Dedifferentiated amniotic fluid mesenchymal stem cell (primary cell): ENCODE results near the gene PTPN23.
A peak's percentile ranks its signal among the peaks of the same experiment; 100 is the strongest.
"Not testable (repeated sequence)": the region's sequence is repeated elsewhere in the genome, so short reads cannot be mapped to it uniquely, and the experiment has no call there.

Experiments
- DNase-seq: peaks from one replicate; pipeline ENCODE4 v3.0.0-alpha.2; 2016; ENCODE audit errors: extremely low spot score

Gene PTPN23, protein sequence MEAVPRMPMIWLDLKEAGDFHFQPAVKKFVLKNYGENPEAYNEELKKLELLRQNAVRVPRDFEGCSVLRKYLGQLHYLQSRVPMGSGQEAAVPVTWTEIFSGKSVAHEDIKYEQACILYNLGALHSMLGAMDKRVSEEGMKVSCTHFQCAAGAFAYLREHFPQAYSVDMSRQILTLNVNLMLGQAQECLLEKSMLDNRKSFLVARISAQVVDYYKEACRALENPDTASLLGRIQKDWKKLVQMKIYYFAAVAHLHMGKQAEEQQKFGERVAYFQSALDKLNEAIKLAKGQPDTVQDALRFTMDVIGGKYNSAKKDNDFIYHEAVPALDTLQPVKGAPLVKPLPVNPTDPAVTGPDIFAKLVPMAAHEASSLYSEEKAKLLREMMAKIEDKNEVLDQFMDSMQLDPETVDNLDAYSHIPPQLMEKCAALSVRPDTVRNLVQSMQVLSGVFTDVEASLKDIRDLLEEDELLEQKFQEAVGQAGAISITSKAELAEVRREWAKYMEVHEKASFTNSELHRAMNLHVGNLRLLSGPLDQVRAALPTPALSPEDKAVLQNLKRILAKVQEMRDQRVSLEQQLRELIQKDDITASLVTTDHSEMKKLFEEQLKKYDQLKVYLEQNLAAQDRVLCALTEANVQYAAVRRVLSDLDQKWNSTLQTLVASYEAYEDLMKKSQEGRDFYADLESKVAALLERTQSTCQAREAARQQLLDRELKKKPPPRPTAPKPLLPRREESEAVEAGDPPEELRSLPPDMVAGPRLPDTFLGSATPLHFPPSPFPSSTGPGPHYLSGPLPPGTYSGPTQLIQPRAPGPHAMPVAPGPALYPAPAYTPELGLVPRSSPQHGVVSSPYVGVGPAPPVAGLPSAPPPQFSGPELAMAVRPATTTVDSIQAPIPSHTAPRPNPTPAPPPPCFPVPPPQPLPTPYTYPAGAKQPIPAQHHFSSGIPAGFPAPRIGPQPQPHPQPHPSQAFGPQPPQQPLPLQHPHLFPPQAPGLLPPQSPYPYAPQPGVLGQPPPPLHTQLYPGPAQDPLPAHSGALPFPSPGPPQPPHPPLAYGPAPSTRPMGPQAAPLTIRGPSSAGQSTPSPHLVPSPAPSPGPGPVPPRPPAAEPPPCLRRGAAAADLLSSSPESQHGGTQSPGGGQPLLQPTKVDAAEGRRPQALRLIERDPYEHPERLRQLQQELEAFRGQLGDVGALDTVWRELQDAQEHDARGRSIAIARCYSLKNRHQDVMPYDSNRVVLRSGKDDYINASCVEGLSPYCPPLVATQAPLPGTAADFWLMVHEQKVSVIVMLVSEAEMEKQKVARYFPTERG (N-terminal part only)

DNA sequence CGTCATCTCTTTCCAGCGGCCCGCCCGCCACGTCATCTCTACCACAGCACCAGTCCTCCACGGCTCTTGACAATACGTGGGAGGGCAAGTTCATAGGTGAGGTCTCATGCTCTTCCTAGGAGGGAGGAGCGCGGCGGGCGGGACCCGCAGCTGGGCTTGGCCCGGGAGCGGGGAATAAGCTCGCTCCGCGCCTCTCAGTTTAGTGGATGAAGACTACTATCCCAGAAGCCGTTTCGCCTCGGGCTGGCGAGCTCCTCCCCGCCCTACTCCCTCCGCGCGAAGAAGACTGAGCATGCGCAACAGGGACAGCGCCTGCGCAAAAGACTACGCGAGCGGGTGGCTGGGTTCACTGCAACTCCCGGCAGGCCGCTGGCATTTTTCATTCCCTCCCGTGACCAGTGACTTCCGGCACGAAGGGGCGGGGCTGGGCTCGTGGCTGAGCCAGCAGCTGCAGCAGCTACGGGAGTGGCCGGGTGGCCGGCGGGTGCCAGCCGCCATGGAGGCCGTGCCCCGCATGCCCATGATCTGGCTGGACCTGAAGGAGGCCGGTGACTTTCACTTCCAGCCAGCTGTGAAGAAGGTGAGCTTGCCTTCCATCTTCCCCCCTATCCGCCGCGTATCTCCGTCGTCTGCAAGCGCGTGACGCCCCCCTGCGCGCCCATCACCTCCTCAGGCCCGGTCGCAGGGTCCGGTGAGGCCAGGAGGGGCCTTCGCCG lies at the start of gene PTPN23:
Gene PTPN23, plus strand, starts transcription at position 421 of the 716 bp plus-strand sequence. Its CDS starts 76 bp downstream, at position 497.
- DNase-seq, result peak; percentile 99

DNA sequence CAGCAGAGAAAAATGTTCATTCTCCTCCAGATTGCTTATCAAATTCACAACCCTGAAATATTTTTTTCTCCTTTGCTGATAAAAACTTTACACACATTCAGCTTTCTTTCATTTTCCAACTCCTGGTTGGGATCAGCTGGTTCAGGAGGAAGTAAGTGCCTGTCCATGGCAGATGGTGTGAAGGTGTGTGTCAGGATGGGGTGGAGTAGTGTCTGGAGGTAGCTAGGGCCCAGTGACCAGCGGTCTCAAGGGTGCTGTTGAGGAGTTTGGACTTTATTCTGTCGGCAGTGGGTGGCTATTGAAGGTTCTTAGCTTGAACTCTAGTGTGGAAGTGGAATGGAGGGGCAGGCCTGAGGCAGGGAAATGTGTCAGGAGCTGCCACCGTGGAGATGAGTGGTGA lies 46.9 kb upstream of the PTPN23 start:
- no peak for DNase-seq

DNA sequence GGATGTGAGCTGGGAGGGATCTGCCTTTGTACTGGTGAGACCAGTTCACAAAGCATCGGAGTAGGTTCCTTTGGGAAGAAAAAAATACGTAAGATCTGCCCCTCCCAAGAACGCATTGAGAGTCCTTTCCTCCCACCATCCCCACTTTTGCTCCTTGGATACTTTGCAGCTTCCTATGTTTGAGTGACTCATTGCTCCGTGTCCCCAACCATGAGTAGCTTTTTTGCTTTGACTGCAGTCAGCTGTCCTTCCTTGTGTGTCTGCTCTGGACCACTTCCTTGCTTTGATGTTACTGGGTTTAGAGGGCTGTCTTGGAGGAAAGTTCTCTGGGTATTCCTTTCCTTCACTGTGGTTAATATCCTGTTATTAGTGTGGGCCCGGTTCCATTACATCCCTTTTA lies 43.2 kb upstream of the PTPN23 start:
- DNase-seq, result no peak

DNA sequence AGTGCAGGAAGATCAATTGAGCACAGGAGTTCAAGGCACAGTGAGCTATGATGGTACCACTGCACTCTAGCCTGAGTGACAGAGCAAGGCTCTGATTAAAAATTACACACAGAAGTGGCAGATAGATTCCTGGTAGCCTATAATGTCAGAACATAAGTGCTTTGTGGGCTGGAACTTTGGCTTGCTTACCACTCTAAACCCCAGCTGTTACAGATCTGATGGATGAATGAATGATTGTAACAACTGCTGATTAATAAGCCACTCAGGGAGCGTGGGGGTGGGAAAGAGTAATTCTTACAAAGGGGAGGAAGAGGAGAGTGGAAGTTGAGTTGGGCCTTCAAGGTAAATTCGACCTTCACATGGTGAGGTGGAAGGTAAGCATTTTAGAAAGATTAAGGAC lies 40.9 kb upstream of the PTPN23 start:
- no peak for DNase-seq

DNA sequence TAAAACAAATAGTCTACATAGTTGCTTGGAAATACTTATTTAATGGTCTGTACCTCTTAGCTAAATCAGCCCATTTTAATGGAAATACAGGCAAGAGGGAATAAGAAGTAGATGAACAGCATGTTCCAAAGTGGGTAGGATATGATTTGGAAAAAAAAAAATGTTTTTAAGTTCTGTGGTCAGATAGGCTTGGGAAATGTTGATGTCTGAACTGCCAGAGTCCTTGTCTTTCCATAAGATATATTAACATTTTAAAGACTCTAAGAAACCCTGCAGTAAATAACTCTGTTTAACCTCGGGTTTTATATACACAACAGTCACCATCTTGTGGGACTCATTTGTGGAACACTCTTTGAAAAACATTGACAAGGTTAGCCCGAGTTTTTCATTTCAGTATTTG lies 40.0 kb upstream of the PTPN23 start:
- DNase-seq, result no peak

DNA sequence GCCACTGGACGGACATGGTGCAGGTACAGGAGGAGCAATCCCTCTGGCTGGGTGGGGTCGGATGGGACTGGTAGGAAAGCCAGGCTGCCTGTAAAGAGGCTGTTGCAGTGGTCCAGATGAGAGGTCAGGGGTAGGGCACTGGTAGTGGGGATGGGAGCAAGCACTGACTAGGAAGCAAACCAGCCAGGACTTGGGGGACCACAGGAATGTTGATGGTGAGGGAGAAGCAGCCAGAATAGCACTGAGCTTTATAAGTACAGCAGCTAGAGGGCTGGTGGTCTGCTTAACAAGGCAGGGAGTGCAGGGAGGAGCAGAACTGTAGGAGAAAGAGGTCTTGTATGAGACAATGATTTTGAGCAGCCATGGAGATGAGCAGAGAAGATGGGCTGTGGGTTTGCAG lies 38.7 kb upstream of the PTPN23 start:
- DNase-seq, result no peak

DNA sequence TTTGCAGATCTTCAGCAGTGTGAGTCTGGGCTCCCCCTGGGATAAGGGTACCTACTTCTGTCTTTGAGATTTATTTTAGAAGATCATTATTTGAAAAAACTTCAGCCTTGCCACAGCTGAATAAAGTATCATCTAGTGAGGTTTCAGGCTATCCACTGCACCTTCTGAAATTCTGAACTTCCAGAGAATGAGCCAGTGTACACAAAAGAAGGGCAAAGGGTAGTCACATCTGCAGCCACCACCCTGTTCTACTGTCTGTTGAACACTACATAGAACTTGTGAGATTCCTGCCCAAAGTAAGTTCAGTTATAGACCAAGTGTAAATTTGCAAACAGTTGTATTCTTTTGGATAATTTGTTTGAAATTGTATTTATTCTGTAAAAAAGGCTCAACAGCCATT lies 38.0 kb upstream of the PTPN23 start:
- no peak for DNase-seq

DNA sequence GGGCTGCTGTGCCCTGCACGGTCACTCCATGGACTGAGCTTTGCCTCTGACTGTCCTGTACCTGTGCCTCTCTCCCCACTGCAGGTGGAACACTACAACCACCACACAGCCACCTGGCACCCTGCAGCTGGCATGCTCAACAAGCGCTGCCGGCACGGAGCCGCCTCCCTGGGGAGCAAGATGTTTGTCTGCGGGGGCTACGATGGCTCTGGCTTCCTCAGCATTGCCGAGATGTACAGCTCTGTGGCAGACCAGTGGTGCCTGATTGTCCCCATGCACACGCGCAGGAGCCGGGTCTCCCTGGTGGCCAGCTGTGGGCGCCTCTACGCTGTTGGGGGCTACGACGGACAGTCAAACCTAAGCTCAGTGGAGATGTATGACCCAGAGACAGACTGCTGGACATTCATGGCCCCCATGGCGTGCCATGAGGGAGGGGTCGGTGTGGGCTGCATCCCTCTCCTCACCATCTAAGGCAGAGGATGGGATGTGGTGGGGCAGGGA lies 37.3 kb upstream of the PTPN23 start:
- no peak for DNase-seq

DNA sequence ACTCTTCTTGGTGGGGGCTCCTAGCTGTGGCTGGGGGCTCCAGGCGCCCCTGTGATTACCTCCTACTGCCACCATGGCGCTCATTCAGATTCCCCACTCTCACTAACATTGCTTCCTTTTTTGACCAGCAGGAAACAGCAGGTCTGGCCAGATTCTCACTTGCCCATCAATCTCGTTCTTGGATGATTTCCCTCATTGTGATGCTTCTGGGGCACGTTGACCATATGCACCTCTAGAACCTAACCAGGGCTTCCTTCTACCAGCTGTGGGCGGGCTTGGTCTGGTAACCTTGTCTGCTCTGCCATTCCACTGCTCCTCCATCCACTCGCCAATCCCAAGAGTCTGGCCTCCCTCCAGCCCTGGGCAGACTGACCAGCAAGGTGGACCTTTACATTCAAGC lies 35.9 kb upstream of the PTPN23 start:
- no peak for DNase-seq

DNA sequence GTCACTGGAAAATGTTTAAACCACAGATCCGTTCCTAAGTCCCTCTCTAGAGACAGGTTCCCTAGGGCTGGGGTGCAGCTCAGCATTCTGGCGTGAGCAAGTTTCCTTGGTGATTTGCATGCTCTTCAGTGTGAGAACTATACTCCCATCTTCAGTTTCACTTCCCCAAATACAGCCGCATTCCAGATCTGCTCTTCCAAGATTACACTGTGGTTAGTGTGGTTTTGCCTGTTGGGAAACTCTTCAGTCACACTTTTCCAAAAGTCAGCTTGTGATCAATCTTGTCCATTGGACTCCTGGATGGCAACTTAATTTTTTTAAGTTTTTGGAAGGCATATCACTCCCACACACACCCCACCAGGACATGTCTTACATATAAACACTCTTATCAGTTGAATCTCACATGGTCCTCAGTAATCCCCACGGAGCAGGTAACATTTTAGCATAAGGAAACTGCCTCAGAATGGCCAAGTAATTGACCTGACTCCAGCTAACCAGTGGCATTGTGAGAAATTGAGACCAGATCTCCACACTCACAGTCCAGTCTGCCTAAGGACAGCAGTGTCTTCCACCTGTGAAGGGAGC lies 33.5 kb upstream of the PTPN23 start:
- DNase-seq, result no peak

DNA sequence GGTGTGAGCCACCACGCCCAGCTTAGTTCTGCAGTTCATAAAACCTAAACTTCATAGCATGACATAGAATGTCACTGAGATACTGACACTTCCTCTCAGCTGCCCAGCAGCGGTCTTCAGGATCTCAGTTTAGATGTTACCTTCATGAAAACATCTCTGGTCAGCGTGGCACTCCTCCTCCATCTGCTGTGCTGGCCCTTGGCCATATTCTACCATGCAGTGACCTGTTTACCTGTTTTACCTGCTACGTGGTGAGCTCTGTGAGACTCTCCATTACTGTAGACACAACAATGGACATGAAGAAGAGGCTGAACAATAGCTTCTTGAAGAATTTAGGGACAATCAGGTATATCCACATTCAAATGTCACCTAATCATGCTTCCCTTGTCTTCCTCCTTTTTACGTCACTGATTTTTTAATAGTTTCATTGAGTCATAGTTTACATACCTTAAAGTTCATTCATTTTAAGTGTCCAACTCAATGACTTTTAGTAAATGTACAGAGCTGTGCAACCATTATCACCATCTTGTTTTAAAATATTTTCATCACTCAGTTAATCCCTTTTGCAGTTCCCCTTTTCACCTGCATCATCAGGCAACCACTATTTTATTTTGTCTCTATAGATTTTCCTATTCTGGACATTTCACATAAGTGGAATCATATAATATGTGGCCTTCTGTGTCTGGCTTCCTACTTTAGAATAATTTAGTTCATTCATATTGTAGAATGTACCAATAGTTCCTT lies 32.2 kb upstream of the PTPN23 start:
- DNase-seq, result no peak

DNA sequence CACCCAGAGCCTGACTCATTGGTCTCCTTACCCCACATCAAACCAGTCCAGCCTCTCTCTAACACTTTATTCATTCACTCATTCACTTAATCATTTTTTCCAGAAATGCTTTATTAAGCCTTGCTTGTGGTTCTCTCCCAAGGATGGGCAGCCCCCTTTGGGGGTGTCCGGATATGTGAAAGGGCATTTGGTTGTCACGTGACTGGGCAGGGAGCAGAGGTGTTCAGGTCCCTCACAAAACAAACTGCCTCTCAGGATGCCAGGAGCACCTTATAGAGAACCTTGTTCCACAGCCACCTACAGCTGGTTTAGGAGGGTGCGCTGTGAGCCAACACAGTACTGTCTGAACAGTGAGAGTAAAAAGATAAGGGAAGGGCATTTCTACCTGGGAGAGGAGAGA lies 25.8 kb upstream of the PTPN23 start:
- no peak for DNase-seq

DNA sequence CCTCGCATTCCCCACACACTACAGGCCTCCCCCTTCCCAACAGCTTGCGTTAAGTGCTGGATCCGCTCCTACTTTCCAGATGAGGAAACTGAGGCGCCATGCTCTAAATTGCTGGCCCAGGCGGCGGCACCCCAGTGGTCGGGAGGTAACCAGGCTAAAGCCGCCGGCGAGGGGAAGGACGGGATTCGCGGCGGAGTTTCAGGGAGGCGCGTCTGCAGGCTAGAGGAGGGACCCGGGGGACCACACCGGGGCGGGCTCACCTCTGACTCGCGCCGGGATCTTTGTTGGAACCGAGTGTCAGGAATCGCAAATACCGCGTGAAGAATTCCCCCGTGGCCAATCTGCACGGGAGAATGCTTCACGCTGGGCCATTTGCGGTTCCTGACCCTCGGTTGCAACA lies 24.6 kb upstream of the PTPN23 start:
- no peak for DNase-seq

DNA sequence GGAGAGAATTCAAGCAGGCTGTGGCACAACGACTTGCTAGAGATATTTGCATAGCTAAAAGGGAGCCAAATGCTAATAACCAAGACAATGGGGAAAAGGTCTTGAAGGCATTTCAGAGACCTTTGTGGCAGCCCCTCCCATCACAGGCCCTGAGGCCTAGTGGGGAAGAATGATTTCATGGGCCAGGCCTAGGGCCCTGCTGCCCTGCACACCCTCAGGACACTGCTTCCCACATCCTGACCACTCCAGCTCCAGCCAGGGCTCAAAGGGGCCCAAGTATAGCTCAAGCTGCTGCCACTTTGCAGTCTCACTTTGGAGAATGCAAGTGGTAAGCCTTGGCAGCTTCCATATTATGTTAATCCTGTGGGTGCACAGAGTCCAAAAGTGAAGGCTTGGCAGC lies 21.5 kb upstream of the PTPN23 start:
- no peak for DNase-seq

DNA sequence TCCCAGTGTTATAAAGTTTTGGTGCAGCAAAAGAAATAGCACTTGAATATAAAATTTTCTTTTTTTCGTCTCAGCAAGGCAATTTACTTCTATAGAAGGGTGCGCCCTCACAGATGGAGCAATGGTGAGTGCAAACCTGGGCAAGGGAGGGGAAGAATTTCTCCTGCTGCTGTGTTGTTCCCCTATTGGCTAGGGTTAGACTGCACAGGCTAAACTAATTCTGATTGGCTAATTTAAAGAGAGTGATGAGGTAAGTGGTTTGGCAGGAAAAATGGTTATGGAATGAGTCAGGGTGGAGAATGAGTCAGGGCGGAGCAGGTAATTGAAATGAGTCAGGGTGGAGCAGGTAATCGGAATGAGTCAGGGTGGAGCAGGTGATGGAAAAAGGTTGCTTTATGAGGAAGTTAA lies 20.7 kb upstream of the PTPN23 start:
- not testable (repeated sequence) for DNase-seq

DNA sequence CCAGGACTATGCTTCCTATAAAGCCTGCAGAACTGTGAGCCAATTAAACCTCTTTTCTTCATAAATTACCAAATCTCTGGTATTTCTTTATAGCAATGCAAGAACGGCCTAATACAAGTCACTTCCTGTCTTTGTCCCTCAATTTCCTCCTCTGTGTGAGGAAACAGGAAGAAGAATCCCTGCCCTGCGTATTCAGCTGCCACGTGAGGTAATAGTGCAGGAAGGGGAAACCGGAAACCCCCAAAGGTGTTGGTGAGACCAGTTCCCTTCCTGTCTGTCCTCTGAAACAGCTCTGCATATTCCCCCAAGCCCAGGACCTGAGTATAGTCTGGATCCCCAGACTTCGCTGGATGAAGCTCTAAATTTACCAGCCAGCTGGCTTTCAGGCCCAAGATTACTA lies 18.1 kb upstream of the PTPN23 start:
- no peak for DNase-seq

DNA sequence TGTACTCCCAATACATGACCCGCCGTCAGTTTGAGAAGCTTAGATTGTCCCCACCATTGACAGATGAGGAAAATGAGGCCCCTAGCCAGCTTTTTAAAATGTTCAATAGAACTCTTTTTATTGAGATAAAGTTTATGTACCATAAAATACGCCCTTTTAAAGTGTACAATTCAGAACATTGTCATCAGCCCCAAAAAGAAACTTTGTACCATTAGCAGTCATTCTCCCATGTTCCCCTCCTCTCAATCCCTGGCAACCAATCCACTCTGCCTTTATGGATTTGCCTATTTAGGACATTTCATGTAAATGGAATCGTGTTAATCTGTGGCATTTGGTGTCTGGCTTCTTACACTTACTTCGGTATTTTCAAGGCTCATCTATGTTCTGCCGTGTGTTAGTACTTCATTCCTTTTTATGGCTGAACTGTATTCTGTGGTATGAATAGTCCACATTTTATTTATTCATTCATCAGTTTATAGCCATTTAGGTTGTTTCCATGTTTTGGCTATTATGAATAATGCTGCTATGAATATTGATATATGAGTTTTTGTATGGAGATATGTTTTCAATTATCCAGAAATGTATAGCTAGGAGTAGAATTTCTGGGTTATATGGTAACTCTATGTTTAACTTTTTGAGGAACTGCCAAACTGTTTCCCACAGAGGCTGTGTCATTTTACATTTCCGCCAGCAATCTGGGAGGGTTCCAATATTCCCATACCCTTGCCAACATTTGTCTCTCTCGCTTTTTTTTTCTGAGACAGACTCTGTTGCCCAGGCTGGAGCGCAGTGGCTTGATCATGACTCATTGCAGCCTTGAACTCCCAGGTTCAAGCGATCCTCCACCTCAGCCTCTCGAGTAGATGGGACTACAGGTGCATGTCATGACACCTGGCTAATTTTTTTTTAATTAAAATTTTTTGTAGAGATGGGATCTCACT lies 15.3 kb upstream of the PTPN23 start:
- peak; percentile 56 for DNase-seq

DNA sequence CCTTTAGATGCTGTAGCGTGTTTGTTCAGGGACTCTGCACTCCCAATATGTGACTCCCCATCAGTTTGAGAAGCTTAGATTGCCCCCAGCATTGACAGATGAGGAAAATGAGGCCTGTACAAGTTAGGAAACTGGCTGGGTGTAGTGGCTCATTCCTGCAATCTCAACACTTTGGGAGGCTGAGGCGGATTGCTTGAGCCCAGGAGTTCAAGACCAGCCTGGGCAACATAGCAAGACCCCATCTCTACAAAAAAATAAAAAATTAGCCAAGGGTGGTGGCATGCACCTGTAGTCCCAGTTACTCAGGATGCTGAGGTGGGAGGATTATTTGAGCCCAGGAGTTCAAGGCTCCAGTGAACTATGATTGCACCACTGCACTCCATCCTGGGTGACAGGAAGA lies 14.0 kb upstream of the PTPN23 start:
- no peak for DNase-seq

DNA sequence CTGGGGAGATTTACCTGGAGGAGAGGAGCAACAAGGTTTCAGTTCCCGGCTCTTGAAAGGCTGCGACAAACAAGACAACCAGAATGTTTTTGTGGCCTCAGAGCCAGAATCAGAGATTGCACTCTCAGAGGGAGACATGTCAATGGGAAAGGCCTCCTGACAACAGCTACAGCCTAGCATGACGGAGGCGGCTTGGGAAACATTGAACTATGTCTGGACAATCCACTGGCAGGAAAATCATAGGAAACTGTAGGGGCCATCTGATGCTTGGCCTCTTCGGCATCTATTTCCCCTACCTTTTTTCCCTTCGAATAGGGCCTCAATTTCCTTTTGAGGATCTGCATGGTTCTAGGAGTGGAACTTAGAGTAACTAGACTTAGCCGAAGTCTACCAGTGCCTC lies 13.2 kb upstream of the PTPN23 start:
- no peak for DNase-seq
